Colonic mucosa (tissue), 4 donors: Measurements from ENCODE around the gene DDX42. TPM values are rescaled to one million over a fixed set of nuclear protein-coding genes. Genes with fewer than 3 reads are reported as not detected.

Experiments
- DNase-seq: peaks from one replicate; pipeline ENCODE4 v3.0.0-alpha.2; 2020
- H3K27ac ChIP-seq: fragments of 200-600 bp; one replicate; pipeline ENCODE4 v1.8.0; 2021
- H3K27me3 ChIP-seq: fragments of 200-600 bp; one replicate; pipeline ENCODE4 v1.8.0; 2021
- H3K36me3 ChIP-seq: fragments of 200-600 bp; one replicate; pipeline ENCODE4 v1.8.0; 2021
- H3K4me1 ChIP-seq: fragments of 200-600 bp; one replicate; pipeline ENCODE4 v1.8.0; 2021; ENCODE audit warnings: mild to moderate bottlenecking
- H3K4me3 ChIP-seq: fragments of 200-600 bp; one replicate; pipeline ENCODE4 v1.8.0; 2021
- H3K9ac ChIP-seq, 2 donors: one replicate each; pipeline ENCODE4 v1.7.0; 2013; ENCODE audit warnings: control low read depth in 2 of 2, low read depth in 2 of 2, low read length in 2 of 2
- H3K9me3 ChIP-seq: fragments of 200-600 bp; one replicate; pipeline ENCODE4 v1.8.0; 2021
- CTCF ChIP-seq: fragments of 200-600 bp; IDR thresholded peaks from one replicate; pipeline ENCODE4 v1.8.0; 2022; ENCODE audit warnings: antibody characterized with exemption, mild to moderate bottlenecking
- intact Hi-C: fragments of 100-400 bp; cut with DNase I; formaldehyde crosslinking; loops from one replicate; pipeline ENCODE4 v1.14.1; 2022
- total RNA-seq, 2 donors: library from RNA; stranded (reverse); fragmentation: NEBNext Ultra II Directional in 1 of 2; extraction: Animal tissue kit (Norgen Biotek cat#: 25700) in 1 of 2; gene quantifications; one replicate each; pipeline ENCODE4 v1.2.1, GENCODE V29; 2021
- donor health status: healthy.
- donor health status: DM: no; HTN: no; CAD: no.
- donor health status: DM: no; HTN: no; CAD: no.

DDX42 gene
- total RNA-seq, 2 donors from 2014 or later = 71.1 to 74.5 TPM

- Histone ChIP-seq H3K36me3 (peaks cover 12% of the 10 kb centered on the region), H3K27me3 (no peaks in the 10 kb centered on the region), H3K27ac (no peak overlapping the region), H3K4me1 (no peaks in the 10 kb centered on the region), H3K9me3 (no peaks in the 10 kb centered on the region), H3K4me3 (no peak overlapping the region), H3K9ac (no peak overlapping the region)
- intact Hi-C loops = no loop called here
- no peak for TF ChIP-seq CTCF
- no peak for DNase-seq
These were observed 31.6 kb downstream of the DDX42 start for GRCh38 chr17:63805591-63805990.

GRCh38 chr17:63809970-63810369, 36.0 kb downstream of the DDX42 start:
- no peaks in the 10 kb centered on the region for H3K27me3 ChIP-seq
- no peaks in the 10 kb centered on the region for H3K4me1 ChIP-seq
- no peak overlapping the region for H3K9ac ChIP-seq
- peaks cover 14% of the 10 kb centered on the region for H3K36me3 ChIP-seq
- TF ChIP-seq CTCF = no peak
- no peaks in the 10 kb centered on the region for H3K9me3 ChIP-seq
- H3K27ac ChIP-seq = no peak overlapping the region
- no peak overlapping the region for H3K4me3 ChIP-seq
- intact Hi-C loops = no loop called here
- DNase-seq = no peak

- Histone ChIP-seq H3K27ac (no peak overlapping the region), H3K4me1 (no peaks in the 10 kb centered on the region), H3K36me3 (peaks cover 24% of the 10 kb centered on the region), H3K27me3 (no peaks in the 10 kb centered on the region), H3K4me3 (no peak overlapping the region), H3K9ac (no peak overlapping the region), H3K9me3 (no peaks in the 10 kb centered on the region)
- intact Hi-C loops = no loop called here
- DNase-seq = no peak
- TF ChIP-seq CTCF = no peak
These were observed 42.2 kb downstream of the DDX42 start for GRCh38 chr17:63816123-63816522.

GRCh38 chr17:63816669-63817068, 42.7 kb downstream of the DDX42 start:
- Histone ChIP-seq H3K36me3 (peaks cover 18% of the 10 kb centered on the region), H3K27me3 (no peaks in the 10 kb centered on the region), H3K9me3 (no peaks in the 10 kb centered on the region), H3K4me3 (no peak overlapping the region), H3K4me1 (no peaks in the 10 kb centered on the region), H3K9ac (no peak overlapping the region), H3K27ac (no peak overlapping the region)
- intact Hi-C loops = no loop called here
- DNase-seq = no peak
- no peak for TF ChIP-seq CTCF

DNA sequence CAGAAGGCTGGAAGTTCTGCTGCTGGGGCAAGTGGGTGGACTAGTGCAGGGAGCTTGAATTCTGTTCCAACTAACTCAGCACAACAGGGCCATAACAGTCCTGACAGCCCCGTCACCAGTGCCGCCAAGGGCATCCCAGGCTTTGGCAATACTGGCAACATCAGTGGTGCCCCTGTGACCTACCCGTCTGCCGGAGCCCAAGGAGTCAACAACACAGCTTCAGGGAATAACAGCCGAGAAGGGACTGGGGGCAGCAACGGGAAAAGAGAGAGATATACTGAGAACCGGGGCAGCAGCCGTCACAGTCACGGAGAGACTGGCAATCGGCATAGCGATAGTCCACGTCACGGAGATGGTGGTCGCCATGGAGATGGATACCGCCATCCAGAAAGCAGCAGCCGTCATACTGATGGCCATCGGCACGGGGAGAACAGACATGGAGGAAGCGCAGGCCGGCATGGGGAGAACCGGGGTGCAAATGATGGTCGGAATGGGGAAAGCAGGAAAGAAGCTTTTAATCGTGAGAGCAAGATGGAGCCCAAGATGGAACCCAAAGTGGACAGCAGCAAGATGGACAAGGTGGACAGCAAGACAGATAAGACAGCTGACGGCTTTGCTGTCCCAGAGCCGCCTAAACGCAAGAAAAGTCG, 43.9 kb downstream of the DDX42 start:
- Histone ChIP-seq H3K27ac (no peak overlapping the region), H3K27me3 (no peaks in the 10 kb centered on the region), H3K36me3 (peaks cover 18% of the 10 kb centered on the region), H3K9me3 (no peaks in the 10 kb centered on the region), H3K9ac (no peak overlapping the region), H3K4me3 (no peak overlapping the region), H3K4me1 (no peaks in the 10 kb centered on the region)
- intact Hi-C loops = no loop called here
- no peak for DNase-seq
- TF ChIP-seq CTCF = no peak
